Measurements from ENCODE around the gene KNG1.

GRCh38 chr3:186754871-186755270 is 37.7 kb downstream of the KNG1 start:
- TF ChIP-seq POLR2A (IDR thresholded peaks at IDR 0.05) (no peak), CTCF (IDR thresholded peaks at IDR 0.05) (no peak)
